ENCODE measurements around the gene ANKRD31. TPM values are rescaled to one million over a fixed set of nuclear protein-coding genes. Genes with fewer than 3 reads are reported as not detected.
"Not testable (repeated sequence)": the region's sequence is repeated elsewhere in the genome, so short reads cannot be mapped to it uniquely, and the experiment has no call there.

Gene ANKRD31
- total RNA-seq, 1 donor from 2014 or later: 0.13 TPM

DNA sequence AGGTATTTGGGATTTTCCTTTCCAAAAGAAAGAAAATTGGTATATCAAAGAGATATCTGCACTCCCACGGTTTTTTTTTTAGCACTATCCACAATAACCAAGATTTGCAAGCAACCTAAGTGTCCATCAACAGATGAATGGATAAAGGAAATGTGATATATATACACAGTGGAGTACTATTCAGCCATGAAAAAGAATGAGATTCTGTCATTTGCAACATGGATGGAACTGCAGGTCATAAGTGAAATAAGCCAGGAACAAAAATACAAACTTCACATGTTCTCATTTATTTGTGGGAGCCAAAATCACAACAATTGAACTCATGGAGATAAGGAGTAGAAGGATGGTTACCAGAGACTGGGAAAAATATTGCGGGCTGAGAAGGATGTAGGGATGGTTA, 9.8 kb downstream of the ANKRD31 start:
- H3K4me1 Mint-ChIP-seq (ENCODE audit: unreplicated experiment): no peaks in the 10 kb centered on the region

DNA sequence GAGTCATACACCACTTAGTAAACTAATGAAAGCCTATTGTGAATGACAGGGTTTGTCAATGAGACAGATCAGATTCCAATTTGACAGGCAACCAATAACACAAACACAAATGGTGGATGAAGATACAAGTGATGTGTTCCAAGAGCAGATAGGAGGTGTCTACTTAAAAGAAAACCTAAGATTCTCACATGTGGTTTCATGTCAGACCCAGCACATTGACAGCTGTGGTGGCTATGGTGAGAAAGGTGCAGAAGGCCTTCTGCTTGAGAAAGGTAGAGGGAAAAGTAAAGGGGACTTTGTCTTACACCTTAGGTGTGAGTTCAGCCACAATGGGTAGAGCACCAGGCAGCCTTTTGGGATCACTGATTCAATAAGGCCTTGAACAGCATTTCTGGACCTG, 11.2 kb downstream of the ANKRD31 start:
- Mint-ChIP-seq H3K27ac (ENCODE audit: unreplicated experiment) (no peak overlapping the region), H3K27me3 (ENCODE audit: unreplicated experiment) (peaks cover 3% of the 10 kb centered on the region), H3K4me1 (ENCODE audit: unreplicated experiment) (no peaks in the 10 kb centered on the region), H3K9me3 (ENCODE audit: unreplicated experiment) (peaks cover 6% of the 10 kb centered on the region), H3K4me3 (ENCODE audit: unreplicated experiment) (no peak overlapping the region), H3K36me3 (ENCODE audit: unreplicated experiment) (no peaks in the 10 kb centered on the region)
- TF ChIP-seq, protein P1, sequence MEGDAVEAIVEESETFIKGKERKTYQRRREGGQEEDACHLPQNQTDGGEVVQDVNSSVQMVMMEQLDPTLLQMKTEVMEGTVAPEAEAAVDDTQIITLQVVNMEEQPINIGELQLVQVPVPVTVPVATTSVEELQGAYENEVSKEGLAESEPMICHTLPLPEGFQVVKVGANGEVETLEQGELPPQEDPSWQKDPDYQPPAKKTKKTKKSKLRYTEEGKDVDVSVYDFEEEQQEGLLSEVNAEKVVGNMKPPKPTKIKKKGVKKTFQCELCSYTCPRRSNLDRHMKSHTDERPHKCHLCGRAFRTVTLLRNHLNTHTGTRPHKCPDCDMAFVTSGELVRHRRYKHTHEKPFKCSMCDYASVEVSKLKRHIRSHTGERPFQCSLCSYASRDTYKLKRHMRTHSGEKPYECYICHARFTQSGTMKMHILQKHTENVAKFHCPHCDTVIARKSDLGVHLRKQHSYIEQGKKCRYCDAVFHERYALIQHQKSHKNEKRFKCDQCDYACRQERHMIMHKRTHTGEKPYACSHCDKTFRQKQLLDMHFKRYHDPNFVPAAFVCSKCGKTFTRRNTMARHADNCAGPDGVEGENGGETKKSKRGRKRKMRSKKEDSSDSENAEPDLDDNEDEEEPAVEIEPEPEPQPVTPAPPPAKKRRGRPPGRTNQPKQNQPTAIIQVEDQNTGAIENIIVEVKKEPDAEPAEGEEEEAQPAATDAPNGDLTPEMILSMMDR (IDR thresholded peaks at IDR 0.05): no peak
- DNase-seq (ENCODE audit: extremely low spot score, unreplicated experiment): no peak

More for the DNA sequence above, 9.8 kb downstream of the ANKRD31 start:
- H3K9me3 Mint-ChIP-seq (ENCODE audit: unreplicated experiment): peaks cover 6% of the 10 kb centered on the region
- no peak for DNase-seq (ENCODE audit: extremely low spot score, unreplicated experiment)
- H3K27ac Mint-ChIP-seq (ENCODE audit: unreplicated experiment): no peak overlapping the region
- H3K4me3 Mint-ChIP-seq (ENCODE audit: unreplicated experiment): no peak overlapping the region
- peaks cover 2% of the 10 kb centered on the region for H3K27me3 Mint-ChIP-seq (ENCODE audit: unreplicated experiment)
- TF ChIP-seq, protein P1 (IDR thresholded peaks at IDR 0.05): no peak
- H3K36me3 Mint-ChIP-seq (ENCODE audit: unreplicated experiment): no peaks in the 10 kb centered on the region

DNA sequence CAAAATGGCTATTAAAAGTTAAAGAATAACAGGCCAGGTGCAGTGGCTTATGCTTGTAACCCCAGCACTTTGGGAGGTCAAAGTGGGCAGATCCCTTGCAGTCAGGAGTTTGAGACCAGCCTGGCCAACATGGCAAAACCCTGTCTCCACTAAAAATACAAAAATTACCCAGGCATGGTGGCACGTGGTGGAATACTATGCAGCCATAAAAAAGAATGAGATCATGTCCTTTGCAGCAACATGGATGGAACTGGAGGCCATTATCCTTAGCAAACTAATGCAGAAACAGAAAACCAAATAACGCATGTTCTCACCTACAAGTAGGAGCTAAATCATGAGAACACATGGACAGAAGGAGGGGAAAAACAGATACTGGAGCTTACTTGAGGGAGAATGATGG, 15.9 kb downstream of the ANKRD31 start:
- not testable (repeated sequence) for H3K27ac Mint-ChIP-seq (ENCODE audit: unreplicated experiment); H3K4me3 Mint-ChIP-seq (ENCODE audit: unreplicated experiment)

DNA sequence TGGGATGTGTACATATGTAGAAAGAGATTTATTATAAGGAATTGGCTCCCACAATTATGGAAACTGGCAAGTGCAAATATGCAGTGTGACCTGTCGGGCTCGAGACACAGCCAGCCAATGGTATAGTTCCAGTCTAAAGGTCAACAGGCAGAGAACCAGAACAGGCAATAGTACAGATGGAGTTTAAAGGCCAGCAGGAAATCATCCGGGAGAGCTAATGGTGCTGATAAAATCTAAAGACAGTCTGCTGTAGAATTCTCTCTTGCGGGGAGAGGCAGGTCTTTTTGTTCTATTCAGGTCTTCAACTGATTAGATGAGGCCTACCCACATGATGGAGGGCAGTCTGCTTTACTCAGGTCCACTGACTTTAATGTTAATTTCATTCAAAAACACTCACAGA, 21.8 kb downstream of the ANKRD31 start:
- H3K36me3 Mint-ChIP-seq (ENCODE audit: unreplicated experiment): peaks cover 1% of the 10 kb centered on the region
- no peak for DNase-seq (ENCODE audit: extremely low spot score, unreplicated experiment)
- TF ChIP-seq, protein P1 (IDR thresholded peaks at IDR 0.05): no peak
- H3K4me3 Mint-ChIP-seq (ENCODE audit: unreplicated experiment): no peak overlapping the region
- no peak overlapping the region for H3K27ac Mint-ChIP-seq (ENCODE audit: unreplicated experiment)
- H3K9me3 Mint-ChIP-seq (ENCODE audit: unreplicated experiment): peaks cover 15% of the 10 kb centered on the region
- peaks cover 34% of the 10 kb centered on the region for H3K27me3 Mint-ChIP-seq (ENCODE audit: unreplicated experiment)
- no peaks in the 10 kb centered on the region for H3K4me1 Mint-ChIP-seq (ENCODE audit: unreplicated experiment)

More for the DNA sequence above, 15.9 kb downstream of the ANKRD31 start:
- DNase-seq (ENCODE audit: extremely low spot score, unreplicated experiment); H3K4me1 Mint-ChIP-seq (ENCODE audit: unreplicated experiment); H3K36me3 Mint-ChIP-seq (ENCODE audit: unreplicated experiment): not testable (repeated sequence)
- peaks cover 32% of the 10 kb centered on the region for H3K27me3 Mint-ChIP-seq (ENCODE audit: unreplicated experiment)
- peaks cover 15% of the 10 kb centered on the region for H3K9me3 Mint-ChIP-seq (ENCODE audit: unreplicated experiment)

DNA sequence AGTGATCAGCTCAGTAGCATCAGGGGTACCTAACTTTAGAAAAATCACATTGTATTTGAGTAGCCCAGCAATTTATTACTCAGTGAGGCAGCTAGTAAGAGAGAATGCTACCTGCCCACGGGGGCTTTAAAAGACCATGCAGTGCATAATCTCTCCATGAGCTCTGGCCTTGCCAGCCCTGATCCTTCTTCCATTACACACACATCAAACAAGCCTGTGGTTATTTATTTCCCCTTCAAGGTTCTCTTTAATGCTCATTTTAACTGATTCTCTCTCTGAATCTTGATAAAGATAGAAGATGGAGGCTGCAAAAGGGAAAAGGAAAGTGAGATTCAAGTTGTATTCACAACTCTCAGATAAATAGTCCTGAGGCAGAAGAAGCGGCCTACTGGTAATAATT, 22.3 kb downstream of the ANKRD31 start:
- no peak for DNase-seq (ENCODE audit: extremely low spot score, unreplicated experiment)
- H3K4me3 Mint-ChIP-seq (ENCODE audit: unreplicated experiment): no peak overlapping the region
- TF ChIP-seq, protein P1 (IDR thresholded peaks at IDR 0.05): no peak
- H3K4me1 Mint-ChIP-seq (ENCODE audit: unreplicated experiment): no peaks in the 10 kb centered on the region
- peaks cover 1% of the 10 kb centered on the region for H3K36me3 Mint-ChIP-seq (ENCODE audit: unreplicated experiment)
- H3K27me3 Mint-ChIP-seq (ENCODE audit: unreplicated experiment): peaks cover 32% of the 10 kb centered on the region
- H3K27ac Mint-ChIP-seq (ENCODE audit: unreplicated experiment): no peak overlapping the region
- peaks cover 15% of the 10 kb centered on the region for H3K9me3 Mint-ChIP-seq (ENCODE audit: unreplicated experiment)

DNA sequence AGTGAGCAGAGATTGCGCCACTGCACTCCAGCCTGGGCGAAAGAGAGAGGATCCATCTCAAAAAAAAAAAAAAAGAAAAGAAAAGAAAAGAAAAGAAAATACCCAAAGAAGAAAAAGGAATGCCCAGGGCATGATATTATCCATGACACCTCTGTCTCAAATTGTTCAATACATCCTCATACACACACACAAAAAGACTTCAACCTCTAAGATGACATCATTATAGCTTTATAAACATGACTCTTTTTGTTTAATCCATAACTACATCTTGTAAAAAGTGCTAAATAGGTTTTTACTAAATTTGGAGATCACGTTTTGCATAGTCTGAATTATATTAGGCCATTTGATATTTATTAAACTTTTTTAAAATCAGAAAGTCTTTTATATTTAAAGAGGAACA, 33.1 kb downstream of the ANKRD31 start:
- no peak for DNase-seq (ENCODE audit: extremely low spot score, unreplicated experiment)
- TF ChIP-seq, protein P1 (IDR thresholded peaks at IDR 0.05): no peak
- Mint-ChIP-seq H3K4me3 (ENCODE audit: unreplicated experiment) (no peak overlapping the region), H3K9me3 (ENCODE audit: unreplicated experiment) (no peaks in the 10 kb centered on the region), H3K4me1 (ENCODE audit: unreplicated experiment) (no peaks in the 10 kb centered on the region), H3K36me3 (ENCODE audit: unreplicated experiment) (no peaks in the 10 kb centered on the region), H3K27ac (ENCODE audit: unreplicated experiment) (no peak overlapping the region), H3K27me3 (ENCODE audit: unreplicated experiment) (peaks cover 2% of the 10 kb centered on the region)
